ENCODE measurements around the gene RGS6.

DNA sequence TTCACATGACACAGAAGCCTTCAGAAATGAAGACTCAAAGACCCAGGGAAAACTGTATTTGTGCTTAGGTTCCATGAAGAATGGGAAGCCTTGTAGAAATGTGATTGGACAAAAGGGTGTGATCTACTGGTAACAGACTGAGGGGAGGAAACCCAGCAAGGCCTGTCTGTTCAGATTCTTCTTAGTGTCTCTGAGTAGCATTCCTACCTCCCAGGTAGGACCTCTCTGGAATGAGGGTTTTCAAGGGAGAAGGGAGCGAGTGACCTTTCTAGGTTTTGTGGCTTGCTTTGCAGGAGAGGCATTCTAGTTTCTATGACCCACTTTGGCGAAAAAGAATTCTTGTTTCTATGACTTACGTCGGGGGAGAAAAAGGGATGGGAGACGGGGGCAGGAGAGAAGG lies 560.0 kb downstream of the RGS6 start:
- TF ChIP-seq, protein P1, sequence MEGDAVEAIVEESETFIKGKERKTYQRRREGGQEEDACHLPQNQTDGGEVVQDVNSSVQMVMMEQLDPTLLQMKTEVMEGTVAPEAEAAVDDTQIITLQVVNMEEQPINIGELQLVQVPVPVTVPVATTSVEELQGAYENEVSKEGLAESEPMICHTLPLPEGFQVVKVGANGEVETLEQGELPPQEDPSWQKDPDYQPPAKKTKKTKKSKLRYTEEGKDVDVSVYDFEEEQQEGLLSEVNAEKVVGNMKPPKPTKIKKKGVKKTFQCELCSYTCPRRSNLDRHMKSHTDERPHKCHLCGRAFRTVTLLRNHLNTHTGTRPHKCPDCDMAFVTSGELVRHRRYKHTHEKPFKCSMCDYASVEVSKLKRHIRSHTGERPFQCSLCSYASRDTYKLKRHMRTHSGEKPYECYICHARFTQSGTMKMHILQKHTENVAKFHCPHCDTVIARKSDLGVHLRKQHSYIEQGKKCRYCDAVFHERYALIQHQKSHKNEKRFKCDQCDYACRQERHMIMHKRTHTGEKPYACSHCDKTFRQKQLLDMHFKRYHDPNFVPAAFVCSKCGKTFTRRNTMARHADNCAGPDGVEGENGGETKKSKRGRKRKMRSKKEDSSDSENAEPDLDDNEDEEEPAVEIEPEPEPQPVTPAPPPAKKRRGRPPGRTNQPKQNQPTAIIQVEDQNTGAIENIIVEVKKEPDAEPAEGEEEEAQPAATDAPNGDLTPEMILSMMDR (IDR thresholded peaks at IDR 0.05) = no peak
- TF ChIP-seq POLR2A (IDR thresholded peaks at IDR 0.05) (no peak), POLR2AphosphoS5 (IDR thresholded peaks at IDR 0.05) (no peak)
